ENCODE measurements around the gene ZNF774.

- no peak for TF ChIP-seq POLR2A (IDR thresholded peaks at IDR 0.05)
- no peak for TF ChIP-seq CTCF (IDR thresholded peaks at IDR 0.05)
- TF ChIP-seq EP300 (IDR thresholded peaks at IDR 0.05) = no peak
Observed at GRCh38 chr15:90367576-90367975, 15.5 kb downstream of the ZNF774 start.
